Skeletal muscle satellite cell (primary cell): ENCODE measurements around the gene DCP1B.
"Not testable (repeated sequence)": the region's sequence is repeated elsewhere in the genome, so short reads cannot be mapped to it uniquely, and the experiment has no call there.

Experiments
- H3K27me3 ChIP-seq: 2 replicates; pipeline ENCODE4 v1.7.0; 2013; ENCODE audit warnings: low read length; ENCODE audit not compliant: control insufficient read depth, insufficient read depth
- H3K36me3 ChIP-seq: 2 replicates; pipeline ENCODE4 v1.7.0; 2013; ENCODE audit warnings: mild to moderate bottlenecking, control low read depth, low read length; ENCODE audit not compliant: insufficient read depth
- H3K4me1 ChIP-seq: 2 replicates; pipeline ENCODE4 v1.7.0; 2013; ENCODE audit warnings: low read length; ENCODE audit not compliant: control insufficient read depth, insufficient read depth
- H3K4me2 ChIP-seq: 2 replicates; pipeline ENCODE4 v1.7.0; 2013; ENCODE audit warnings: mild to moderate bottlenecking, low read length
- H3K4me3 ChIP-seq: 2 replicates; pipeline ENCODE4 v1.7.0; 2013; ENCODE audit warnings: low read length
- H3K9ac ChIP-seq: 2 replicates; pipeline ENCODE4 v1.7.0; 2013; ENCODE audit warnings: mild to moderate bottlenecking, low read depth, low read length, moderate library complexity
- H3K9me3 ChIP-seq: replicated peaks from 2 replicates; pipeline ENCODE4 v1.7.0; 2013; ENCODE audit warnings: mild to moderate bottlenecking, control low read depth, low read length

DCP1B gene

GRCh38 chr12:1966561-1967226 is 37.6 kb downstream of the DCP1B start:
- Histone ChIP-seq H3K27me3 (no peaks in the 10 kb centered on the region), H3K36me3 (peaks cover 22% of the 10 kb centered on the region), H3K4me3 (no peak overlapping the region), H3K9me3 (no peaks in the 10 kb centered on the region), H3K4me1 (no peaks in the 10 kb centered on the region), H3K9ac (no peak overlapping the region), H3K4me2 (no peak overlapping the region)

GRCh38 chr12:1965916-1966315 is 38.3 kb downstream of the DCP1B start:
- Histone ChIP-seq H3K9ac (no peak overlapping the region), H3K4me2 (no peak overlapping the region), H3K27me3 (no peaks in the 10 kb centered on the region), H3K4me1 (no peaks in the 10 kb centered on the region), H3K4me3 (no peak overlapping the region), H3K9me3 (no peaks in the 10 kb centered on the region), H3K36me3 (peaks cover 27% of the 10 kb centered on the region)

GRCh38 chr12:1962051-1963020 is 41.9 kb downstream of the DCP1B start:
- Histone ChIP-seq H3K4me2 (no peak overlapping the region), H3K9me3 (no peaks in the 10 kb centered on the region), H3K36me3 (peaks cover 32% of the 10 kb centered on the region), H3K4me3 (no peak overlapping the region), H3K9ac (no peak overlapping the region), H3K27me3 (no peaks in the 10 kb centered on the region), H3K4me1 (no peaks in the 10 kb centered on the region)

- H3K9ac ChIP-seq, result no peak overlapping the region
- no peaks in the 10 kb centered on the region for H3K4me1 ChIP-seq
- no peaks in the 10 kb centered on the region for H3K27me3 ChIP-seq
- H3K36me3 ChIP-seq, result peaks cover 31% of the 10 kb centered on the region
- no peaks in the 10 kb centered on the region for H3K9me3 ChIP-seq
- H3K4me2 ChIP-seq, result no peak overlapping the region
- no peak overlapping the region for H3K4me3 ChIP-seq
Observed at GRCh38 chr12:1956716-1957115, 47.5 kb downstream of the DCP1B start.

- Histone ChIP-seq H3K4me3 (no peak overlapping the region), H3K4me2 (no peak overlapping the region), H3K9ac (no peak overlapping the region), H3K27me3 (no peaks in the 10 kb centered on the region), H3K9me3 (no peaks in the 10 kb centered on the region), H3K36me3 (peaks cover 61% of the 10 kb centered on the region), H3K4me1 (peaks cover 10% of the 10 kb centered on the region)
Observed at GRCh38 chr12:1949771-1950470, 54.3 kb downstream of the DCP1B start.

- Histone ChIP-seq H3K27me3 (no peaks in the 10 kb centered on the region), H3K9me3 (no peaks in the 10 kb centered on the region), H3K4me2 (no peak overlapping the region), H3K4me3 (no peak overlapping the region), H3K9ac (no peak overlapping the region), H3K36me3 (peaks cover 56% of the 10 kb centered on the region), H3K4me1 (peaks cover 10% of the 10 kb centered on the region)
Observed at GRCh38 chr12:1948883-1949282, 55.4 kb downstream of the DCP1B start.

GRCh38 chr12:1947081-1947480 is 57.2 kb downstream of the DCP1B start:
- H3K36me3 ChIP-seq, result peaks cover 44% of the 10 kb centered on the region
- no peak overlapping the region for H3K9ac ChIP-seq
- peaks cover 10% of the 10 kb centered on the region for H3K4me1 ChIP-seq
- H3K27me3 ChIP-seq, result no peaks in the 10 kb centered on the region
- no peaks in the 10 kb centered on the region for H3K9me3 ChIP-seq
- H3K4me2 ChIP-seq, result no peak overlapping the region
- H3K4me3 ChIP-seq, result no peak overlapping the region

- H3K4me3 ChIP-seq, result no peak overlapping the region
- H3K9me3 ChIP-seq, result no peaks in the 10 kb centered on the region
- no peak overlapping the region for H3K9ac ChIP-seq
- peaks cover 10% of the 10 kb centered on the region for H3K4me1 ChIP-seq
- peaks cover 36% of the 10 kb centered on the region for H3K36me3 ChIP-seq
- H3K4me2 ChIP-seq, result no peak overlapping the region
- H3K27me3 ChIP-seq, result no peaks in the 10 kb centered on the region
Observed at GRCh38 chr12:1946296-1946695, 58.0 kb downstream of the DCP1B start.

- not testable (repeated sequence) for H3K4me3 ChIP-seq, H3K9ac ChIP-seq, H3K4me2 ChIP-seq, H3K27me3 ChIP-seq, H3K9me3 ChIP-seq
- Histone ChIP-seq H3K4me1 (peaks cover 10% of the 10 kb centered on the region), H3K36me3 (peaks cover 34% of the 10 kb centered on the region)
Observed at GRCh38 chr12:1945502-1945901, 58.8 kb downstream of the DCP1B start.

GRCh38 chr12:1939801-1940607 is 64.3 kb downstream of the DCP1B start:
- no peak overlapping the region for H3K4me3 ChIP-seq
- peaks cover 19% of the 10 kb centered on the region for H3K4me1 ChIP-seq
- no peaks in the 10 kb centered on the region for H3K9me3 ChIP-seq
- peak overlapping the region; percentile 13 for H3K9ac ChIP-seq
- H3K27me3 ChIP-seq, result no peaks in the 10 kb centered on the region
- H3K36me3 ChIP-seq, result peaks cover 11% of the 10 kb centered on the region
- H3K4me2 ChIP-seq, result no peak overlapping the region

GRCh38 chr12:1939331-1939730 is 64.9 kb downstream of the DCP1B start:
- Histone ChIP-seq H3K36me3 (peaks cover 11% of the 10 kb centered on the region), H3K4me1 (peaks cover 19% of the 10 kb centered on the region), H3K27me3 (no peaks in the 10 kb centered on the region), H3K9me3 (no peaks in the 10 kb centered on the region), H3K4me3 (no peak overlapping the region), H3K4me2 (no peak overlapping the region), H3K9ac (no peak overlapping the region)
